ENCODE measurements around the gene ACBD6.

The ACBD6 gene

GRCh38 chr1:180311011-180311730, 191.2 kb downstream of the ACBD6 start:
- H3K27ac ChIP-seq, result no peak overlapping the region
- no peak for DNase-seq (ENCODE audit: low read depth, low spot score)

GRCh38 chr1:180310095-180310494, 192.3 kb downstream of the ACBD6 start:
- DNase-seq (ENCODE audit: low read depth, low spot score), result peak; percentile 44
- peak overlapping the region; percentile 34 for H3K27ac ChIP-seq

GRCh38 chr1:180309338-180309737, 193.0 kb downstream of the ACBD6 start:
- no peak for DNase-seq (ENCODE audit: low read depth, low spot score)
- peak overlapping the region; percentile 34 for H3K27ac ChIP-seq

GRCh38 chr1:180301135-180301742, 201.1 kb downstream of the ACBD6 start:
- no peak overlapping the region for H3K27ac ChIP-seq
- DNase-seq (ENCODE audit: low read depth, low spot score), result no peak

GRCh38 chr1:180299479-180300221, 202.7 kb downstream of the ACBD6 start:
- DNase-seq (ENCODE audit: low read depth, low spot score), result no peak
- no peak overlapping the region for H3K27ac ChIP-seq

GRCh38 chr1:180295999-180296398, 206.4 kb downstream of the ACBD6 start:
- H3K27ac ChIP-seq, result no peak overlapping the region
- DNase-seq (ENCODE audit: low read depth, low spot score), result no peak

GRCh38 chr1:180294711-180295110, 207.7 kb downstream of the ACBD6 start:
- DNase-seq (ENCODE audit: low read depth, low spot score), result no peak
- H3K27ac ChIP-seq, result no peak overlapping the region

- no peak overlapping the region for H3K27ac ChIP-seq
- no peak for DNase-seq (ENCODE audit: low read depth, low spot score)
Measured at GRCh38 chr1:180291004-180291403, 211.4 kb downstream of the ACBD6 start.

- DNase-seq (ENCODE audit: low read depth, low spot score), result no peak
- no peak overlapping the region for H3K27ac ChIP-seq
Measured at GRCh38 chr1:180290265-180291001, 211.9 kb downstream of the ACBD6 start.

- DNase-seq (ENCODE audit: low read depth, low spot score), result no peak
- H3K27ac ChIP-seq, result no peak overlapping the region
Measured at GRCh38 chr1:180288940-180289339, 213.4 kb downstream of the ACBD6 start.

GRCh38 chr1:180287988-180288705, 214.2 kb downstream of the ACBD6 start:
- no peak overlapping the region for H3K27ac ChIP-seq
- DNase-seq (ENCODE audit: low read depth, low spot score), result no peak

GRCh38 chr1:180286417-180286816, 216.0 kb downstream of the ACBD6 start:
- DNase-seq (ENCODE audit: low read depth, low spot score), result no peak
- no peak overlapping the region for H3K27ac ChIP-seq

- DNase-seq (ENCODE audit: low read depth, low spot score), result no peak
Measured at GRCh38 chr1:180283098-180283497, 219.3 kb downstream of the ACBD6 start.

GRCh38 chr1:180282401-180283044, 219.9 kb downstream of the ACBD6 start:
- no peak overlapping the region for H3K27ac ChIP-seq
- no peak for DNase-seq (ENCODE audit: low read depth, low spot score)

More at GRCh38 chr1:180283098-180283497, 219.3 kb downstream of the ACBD6 start:
- H3K27ac ChIP-seq, result no peak overlapping the region

GRCh38 chr1:180281490-180281889, 220.9 kb downstream of the ACBD6 start:
- DNase-seq (ENCODE audit: low read depth, low spot score), result no peak
- no peak overlapping the region for H3K27ac ChIP-seq

GRCh38 chr1:180280617-180281016, 221.8 kb downstream of the ACBD6 start:
- no peak overlapping the region for H3K27ac ChIP-seq

GRCh38 chr1:180279651-180280050, 222.7 kb downstream of the ACBD6 start:
- H3K27ac ChIP-seq, result no peak overlapping the region
- no peak for DNase-seq (ENCODE audit: low read depth, low spot score)

More at GRCh38 chr1:180280617-180281016, 221.8 kb downstream of the ACBD6 start:
- DNase-seq (ENCODE audit: low read depth, low spot score), result no peak

- no peak overlapping the region for H3K27ac ChIP-seq
- DNase-seq (ENCODE audit: low read depth, low spot score), result no peak
Measured at GRCh38 chr1:180278596-180279395, 223.6 kb downstream of the ACBD6 start.

- H3K27ac ChIP-seq, result no peak overlapping the region
- no peak for DNase-seq (ENCODE audit: low read depth, low spot score)
Measured at GRCh38 chr1:180278194-180278515, 224.2 kb downstream of the ACBD6 start.
